Liver (tissue), 9 donors: ENCODE measurements around the gene OR2A2. TPM values are rescaled to one million over a fixed set of nuclear protein-coding genes. Genes with fewer than 3 reads are reported as not detected.

Experiments used
- DNase-seq: peaks from one replicate; pipeline ENCODE4 v3.0.0-alpha.2; 2017; ENCODE audit warnings: low spot score
- H3K27ac ChIP-seq, 2 donors: one replicate each; pipeline ENCODE4 v1.7.0; 2013; ENCODE audit warnings: inconsistent platforms in 2 of 2, low read length in 2 of 2, control low read depth in 1 of 2, low read depth in 1 of 2, mild to moderate bottlenecking in 1 of 2
- H3K27me3 ChIP-seq, 4 donors: one replicate each; pipeline versions ENCODE4 v1.6.1 to v1.7.0; 2013; ENCODE audit warnings: low read length in 3 of 4, inconsistent platforms in 1 of 4, mild to moderate bottlenecking in 1 of 4, moderate library complexity in 1 of 4; ENCODE audit not compliant: control insufficient read depth in 4 of 4, insufficient read depth in 4 of 4
- H3K36me3 ChIP-seq, 4 donors: one replicate each; pipeline versions ENCODE4 v1.6.1 to v1.7.0; 2013; ENCODE audit warnings: low read length in 3 of 4, mild to moderate bottlenecking in 3 of 4, low read depth in 1 of 4, moderate library complexity in 1 of 4; ENCODE audit not compliant: control insufficient read depth in 4 of 4, insufficient read depth in 3 of 4
- H3K4me1 ChIP-seq, 4 donors: one replicate each; pipeline versions ENCODE4 v1.6.1 to v1.7.0; 2013; ENCODE audit warnings: low read length in 3 of 4, mild to moderate bottlenecking in 3 of 4, moderate library complexity in 1 of 4; ENCODE audit not compliant: control insufficient read depth in 4 of 4, insufficient read depth in 4 of 4
- H3K4me3 ChIP-seq, 3 donors: one replicate each; pipeline versions ENCODE4 v1.6.1 to v1.7.0; 2013; ENCODE audit warnings: low read length in 3 of 3, control low read depth in 1 of 3, low read depth in 1 of 3, mild to moderate bottlenecking in 1 of 3
- H3K9ac ChIP-seq, 2 donors: one replicate each; pipeline ENCODE4 v1.7.0; 2013; ENCODE audit warnings: low read length in 2 of 2, mild to moderate bottlenecking in 2 of 2, moderate library complexity in 2 of 2, control low read depth in 1 of 2, low read depth in 1 of 2
- H3K9me3 ChIP-seq, 4 donors: one replicate each; pipeline versions ENCODE4 v1.6.1 to v1.7.0; 2013; ENCODE audit warnings: low read length in 3 of 4; ENCODE audit not compliant: control insufficient read depth in 4 of 4
- EGR1 ChIP-seq, 2 donors: IDR thresholded peaks; 2 replicates each; pipeline ENCODE4 v1.6.1; 2016 to 2018; ENCODE audit warnings: antibody characterized with exemption in 2 of 2, low read depth in 2 of 2
- FOXA1 ChIP-seq: IDR thresholded peaks from 2 replicates; pipeline ENCODE4 v1.6.1; 2016; ENCODE audit warnings: antibody characterized with exemption
- FOXA2 ChIP-seq: IDR thresholded peaks from 2 replicates; pipeline ENCODE4 v1.6.1; 2016; ENCODE audit warnings: antibody characterized with exemption
- GABPA ChIP-seq, 2 donors: IDR thresholded peaks in 1 of 2; conservative IDR thresholded peaks in 1 of 2; 2 replicates each; pipeline ENCODE4 v1.6.1; 2016; ENCODE audit warnings: antibody characterized with exemption in 2 of 2, mild to moderate bottlenecking in 1 of 2, moderate library complexity in 1 of 2
- HNF4A ChIP-seq, 2 donors: conservative IDR thresholded peaks; 2 replicates each; pipeline ENCODE4 v1.6.1; 2016; ENCODE audit warnings: antibody characterized with exemption in 2 of 2, mild to moderate bottlenecking in 2 of 2
- HNF4G ChIP-seq: IDR thresholded peaks from 2 replicates; pipeline ENCODE4 v1.6.1; 2016; ENCODE audit warnings: antibody characterized with exemption
- JUND ChIP-seq, 2 donors: IDR thresholded peaks; 2 replicates each; pipeline ENCODE4 v1.6.1; 2016; ENCODE audit warnings: antibody characterized with exemption in 2 of 2
- NR2F2 ChIP-seq: IDR thresholded peaks from 2 replicates; pipeline ENCODE4 v1.6.1; 2016; ENCODE audit warnings: antibody characterized with exemption
- RAD21 ChIP-seq, 2 donors: IDR thresholded peaks; 2 replicates each; pipeline ENCODE4 v1.6.1; 2016; ENCODE audit warnings: antibody characterized with exemption in 2 of 2, mild to moderate bottlenecking in 2 of 2
- RXRA ChIP-seq, 2 donors: IDR thresholded peaks; 2 replicates each; pipeline ENCODE4 v1.6.1; 2017 to 2018; ENCODE audit warnings: antibody characterized with exemption in 2 of 2, mild to moderate bottlenecking in 1 of 2
- SP1 ChIP-seq: IDR thresholded peaks from 2 replicates; pipeline ENCODE4 v1.6.1; 2018; ENCODE audit warnings: antibody characterized with exemption, mild to moderate bottlenecking
- TAF1 ChIP-seq: conservative IDR thresholded peaks from 2 replicates; pipeline ENCODE4 v1.6.1; 2016; ENCODE audit warnings: antibody characterized with exemption, mild to moderate bottlenecking
- YY1 ChIP-seq: IDR thresholded peaks from 2 replicates; pipeline ENCODE4 v1.6.1; 2016; ENCODE audit warnings: antibody characterized with exemption, mild to moderate bottlenecking
- WGBS: extraction: QIAGEN DNeasy Blood & Tissue Kit; methylation state at CpG from one replicate; pipeline ENCODE4 v1.1.7; 2013; 5-methylcytosine and 5-hydroxymethylcytosine counted together
- polyA plus RNA-seq, 2 donors: library from polyadenylated mRNA; stranded (reverse) in 1 of 2; unstranded in 1 of 2; fragments of 200-250 nt in 1 of 2; fragments of >200 nt in 1 of 2; fragmentation: Nextera tagmentation in 1 of 2; extraction: Ambion mirVana in 1 of 2; gene quantifications; one replicate each; pipeline versions ENCODE4 v1.2.1 to v1.2.3, GENCODE V29; 2013 to 2015
- total RNA-seq, 2 donors: library from RNA; depleted of rRNA; stranded (reverse); fragments of >200 nt; gene quantifications; one replicate each; pipeline ENCODE4 v1.2.3, GENCODE V29; 2014
- TF ChIP-seq, protein P1 (sequence below): fragments of 150-350 bp; IDR thresholded peaks from 2 replicates; pipeline ENCODE4 v1.5.1; 2017; ENCODE audit warnings: improper control_type of control experiment, low read depth, low read length; ENCODE audit not compliant: missing input control
- TF ChIP-seq, protein P2 (sequence below): IDR thresholded peaks from 2 replicates; pipeline ENCODE4 v1.6.1; 2016; ENCODE audit warnings: antibody characterized with exemption
- TF ChIP-seq, protein P3 (sequence below): IDR thresholded peaks from 2 replicates; pipeline ENCODE4 v1.6.1; 2016; ENCODE audit warnings: antibody characterized with exemption
- TF ChIP-seq, protein P4 (sequence below): IDR thresholded peaks from 2 replicates; pipeline ENCODE4 v1.6.1; 2016; ENCODE audit warnings: antibody characterized with exemption, mild to moderate bottlenecking
- TF ChIP-seq, protein P5 (sequence below): IDR thresholded peaks from 2 replicates; pipeline ENCODE4 v1.6.1; 2016; ENCODE audit warnings: antibody characterized with exemption
- donor health status: healthy.
- donor health status: healthy.
- donor health status: healthy.
- donor health status: healthy.
- donor health status: healthy.

Gene OR2A2
- total and polyA plus RNA-seq, 4 donors = not detected

DNA sequence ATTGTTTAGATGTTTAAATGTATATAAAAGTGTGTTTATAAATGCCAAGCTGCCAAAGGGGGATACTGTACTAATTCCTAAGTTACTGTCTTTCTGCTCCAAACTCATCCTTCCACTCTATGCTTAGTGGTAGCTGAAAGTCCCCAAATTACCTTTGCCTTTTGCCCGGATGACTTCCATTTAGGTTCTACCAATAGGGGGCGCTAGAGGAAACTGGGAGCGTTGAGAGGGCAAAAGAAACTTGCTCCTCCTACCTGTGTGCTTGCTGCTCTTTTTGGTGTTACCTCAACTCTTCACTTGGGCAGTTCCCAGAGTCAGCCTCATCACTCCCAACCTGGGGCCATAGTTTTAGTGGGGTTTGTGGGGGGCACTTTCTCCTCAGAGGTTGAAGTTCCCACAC lies 45.7 kb upstream of the OR2A2 start:
- no peak overlapping the region for H3K27ac ChIP-seq
- no peak for DNase-seq
- H3K36me3 ChIP-seq = no peaks in the 10 kb centered on the region
- H3K4me1 ChIP-seq = no peaks in the 10 kb centered on the region
- H3K27me3 ChIP-seq = no peaks in the 10 kb centered on the region
- TF ChIP-seq GABPA (IDR thresholded peaks at IDR 0.05 in 1 of 2, conservative IDR thresholded peaks at IDR 0.05 in 1 of 2) (no peak), TAF1 (no peak), YY1 (no peak), EGR1 (IDR thresholded peaks at IDR 0.05; ENCODE audit: low read depth in 2 of 2) (no peak), SP1 (no peak), RXRA (IDR thresholded peaks at IDR 0.05) (no peak), JUND (IDR thresholded peaks at IDR 0.05) (no peak), FOXA1 (no peak), FOXA2 (no peak), RAD21 (IDR thresholded peaks at IDR 0.05) (no peak), HNF4G (no peak), NR2F2 (no peak)
- TF ChIP-seq, protein P1, sequence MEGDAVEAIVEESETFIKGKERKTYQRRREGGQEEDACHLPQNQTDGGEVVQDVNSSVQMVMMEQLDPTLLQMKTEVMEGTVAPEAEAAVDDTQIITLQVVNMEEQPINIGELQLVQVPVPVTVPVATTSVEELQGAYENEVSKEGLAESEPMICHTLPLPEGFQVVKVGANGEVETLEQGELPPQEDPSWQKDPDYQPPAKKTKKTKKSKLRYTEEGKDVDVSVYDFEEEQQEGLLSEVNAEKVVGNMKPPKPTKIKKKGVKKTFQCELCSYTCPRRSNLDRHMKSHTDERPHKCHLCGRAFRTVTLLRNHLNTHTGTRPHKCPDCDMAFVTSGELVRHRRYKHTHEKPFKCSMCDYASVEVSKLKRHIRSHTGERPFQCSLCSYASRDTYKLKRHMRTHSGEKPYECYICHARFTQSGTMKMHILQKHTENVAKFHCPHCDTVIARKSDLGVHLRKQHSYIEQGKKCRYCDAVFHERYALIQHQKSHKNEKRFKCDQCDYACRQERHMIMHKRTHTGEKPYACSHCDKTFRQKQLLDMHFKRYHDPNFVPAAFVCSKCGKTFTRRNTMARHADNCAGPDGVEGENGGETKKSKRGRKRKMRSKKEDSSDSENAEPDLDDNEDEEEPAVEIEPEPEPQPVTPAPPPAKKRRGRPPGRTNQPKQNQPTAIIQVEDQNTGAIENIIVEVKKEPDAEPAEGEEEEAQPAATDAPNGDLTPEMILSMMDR = no peak
- TF ChIP-seq, protein P2, sequence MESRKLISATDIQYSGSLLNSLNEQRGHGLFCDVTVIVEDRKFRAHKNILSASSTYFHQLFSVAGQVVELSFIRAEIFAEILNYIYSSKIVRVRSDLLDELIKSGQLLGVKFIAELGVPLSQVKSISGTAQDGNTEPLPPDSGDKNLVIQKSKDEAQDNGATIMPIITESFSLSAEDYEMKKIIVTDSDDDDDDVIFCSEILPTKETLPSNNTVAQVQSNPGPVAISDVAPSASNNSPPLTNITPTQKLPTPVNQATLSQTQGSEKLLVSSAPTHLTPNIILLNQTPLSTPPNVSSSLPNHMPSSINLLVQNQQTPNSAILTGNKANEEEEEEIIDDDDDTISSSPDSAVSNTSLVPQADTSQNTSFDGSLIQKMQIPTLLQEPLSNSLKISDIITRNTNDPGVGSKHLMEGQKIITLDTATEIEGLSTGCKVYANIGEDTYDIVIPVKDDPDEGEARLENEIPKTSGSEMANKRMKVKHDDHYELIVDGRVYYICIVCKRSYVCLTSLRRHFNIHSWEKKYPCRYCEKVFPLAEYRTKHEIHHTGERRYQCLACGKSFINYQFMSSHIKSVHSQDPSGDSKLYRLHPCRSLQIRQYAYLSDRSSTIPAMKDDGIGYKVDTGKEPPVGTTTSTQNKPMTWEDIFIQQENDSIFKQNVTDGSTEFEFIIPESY = no peak
- TF ChIP-seq, protein P3, sequence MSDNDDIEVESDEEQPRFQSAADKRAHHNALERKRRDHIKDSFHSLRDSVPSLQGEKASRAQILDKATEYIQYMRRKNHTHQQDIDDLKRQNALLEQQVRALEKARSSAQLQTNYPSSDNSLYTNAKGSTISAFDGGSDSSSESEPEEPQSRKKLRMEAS = no peak
- TF ChIP-seq, protein P4, sequence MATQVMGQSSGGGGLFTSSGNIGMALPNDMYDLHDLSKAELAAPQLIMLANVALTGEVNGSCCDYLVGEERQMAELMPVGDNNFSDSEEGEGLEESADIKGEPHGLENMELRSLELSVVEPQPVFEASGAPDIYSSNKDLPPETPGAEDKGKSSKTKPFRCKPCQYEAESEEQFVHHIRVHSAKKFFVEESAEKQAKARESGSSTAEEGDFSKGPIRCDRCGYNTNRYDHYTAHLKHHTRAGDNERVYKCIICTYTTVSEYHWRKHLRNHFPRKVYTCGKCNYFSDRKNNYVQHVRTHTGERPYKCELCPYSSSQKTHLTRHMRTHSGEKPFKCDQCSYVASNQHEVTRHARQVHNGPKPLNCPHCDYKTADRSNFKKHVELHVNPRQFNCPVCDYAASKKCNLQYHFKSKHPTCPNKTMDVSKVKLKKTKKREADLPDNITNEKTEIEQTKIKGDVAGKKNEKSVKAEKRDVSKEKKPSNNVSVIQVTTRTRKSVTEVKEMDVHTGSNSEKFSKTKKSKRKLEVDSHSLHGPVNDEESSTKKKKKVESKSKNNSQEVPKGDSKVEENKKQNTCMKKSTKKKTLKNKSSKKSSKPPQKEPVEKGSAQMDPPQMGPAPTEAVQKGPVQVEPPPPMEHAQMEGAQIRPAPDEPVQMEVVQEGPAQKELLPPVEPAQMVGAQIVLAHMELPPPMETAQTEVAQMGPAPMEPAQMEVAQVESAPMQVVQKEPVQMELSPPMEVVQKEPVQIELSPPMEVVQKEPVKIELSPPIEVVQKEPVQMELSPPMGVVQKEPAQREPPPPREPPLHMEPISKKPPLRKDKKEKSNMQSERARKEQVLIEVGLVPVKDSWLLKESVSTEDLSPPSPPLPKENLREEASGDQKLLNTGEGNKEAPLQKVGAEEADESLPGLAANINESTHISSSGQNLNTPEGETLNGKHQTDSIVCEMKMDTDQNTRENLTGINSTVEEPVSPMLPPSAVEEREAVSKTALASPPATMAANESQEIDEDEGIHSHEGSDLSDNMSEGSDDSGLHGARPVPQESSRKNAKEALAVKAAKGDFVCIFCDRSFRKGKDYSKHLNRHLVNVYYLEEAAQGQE = no peak
- H3K9ac ChIP-seq = no peak overlapping the region
- H3K4me3 ChIP-seq = no peak overlapping the region
- WGBS = 31% methylated on average over 3 of the region's 3 CpGs
- H3K9me3 ChIP-seq = no peaks in the 10 kb centered on the region

DNA sequence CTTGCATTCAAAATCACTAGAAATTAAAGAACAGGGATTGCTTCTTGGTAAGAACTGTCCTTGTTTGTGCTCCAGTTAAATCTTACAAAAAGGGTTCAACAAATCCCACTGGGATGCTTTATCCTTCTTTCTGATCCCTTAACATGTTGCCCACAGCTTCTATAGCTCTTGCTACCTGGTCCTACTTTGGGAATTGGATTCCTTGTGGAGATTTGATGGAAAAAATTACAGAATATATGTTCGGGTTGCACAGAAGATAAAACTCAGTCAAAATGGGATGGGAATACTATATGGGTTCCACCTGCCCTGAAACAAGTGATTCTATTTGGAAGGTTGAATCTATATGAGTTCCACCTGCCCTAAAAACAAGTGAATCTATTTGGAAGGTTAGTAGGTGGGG lies 39.9 kb upstream of the OR2A2 start, which contains the start of gene OR2A25:
OR2A25 (plus strand) TSS at position 301 of the 400 bp plus-strand sequence. CDS start 4,409 bp downstream, outside the sequence.
- H3K9ac ChIP-seq = no peak within 1 kb of the TSS
- no peak within 1 kb of the TSS for H3K4me3 ChIP-seq
- no peaks in the 10 kb centered on the region for H3K36me3 ChIP-seq
- H3K4me1 ChIP-seq = no peaks in the 10 kb centered on the region
- DNase-seq = no peak
- WGBS = 62% methylated on average over 1 of the region's 1 CpG
- H3K27me3 ChIP-seq = no peaks in the 10 kb centered on the region
- H3K27ac ChIP-seq = no peak within 1 kb of the TSS
- H3K9me3 ChIP-seq = no peaks in the 10 kb centered on the region
- TF ChIP-seq, protein P2 = no peak
- TF ChIP-seq TAF1 (no peak), FOXA1 (no peak), RAD21 (IDR thresholded peaks at IDR 0.05) (no peak), NR2F2 (no peak), GABPA (IDR thresholded peaks at IDR 0.05 in 1 of 2, conservative IDR thresholded peaks at IDR 0.05 in 1 of 2) (no peak), YY1 (no peak), HNF4A (conservative IDR thresholded peaks at IDR 0.05) (no peak), RXRA (IDR thresholded peaks at IDR 0.05) (no peak), JUND (IDR thresholded peaks at IDR 0.05) (no peak), FOXA2 (no peak), SP1 (no peak)
- TF ChIP-seq, protein P3 = no peak
- TF ChIP-seq, protein P5, sequence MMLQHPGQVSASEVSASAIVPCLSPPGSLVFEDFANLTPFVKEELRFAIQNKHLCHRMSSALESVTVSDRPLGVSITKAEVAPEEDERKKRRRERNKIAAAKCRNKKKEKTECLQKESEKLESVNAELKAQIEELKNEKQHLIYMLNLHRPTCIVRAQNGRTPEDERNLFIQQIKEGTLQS = no peak
- TF ChIP-seq, protein P4 = no peak
